GM12878 (cell line): ENCODE data around the gene PLD3. TPM values are rescaled to one million over a fixed set of nuclear protein-coding genes. Genes with fewer than 3 reads are reported as not detected.

Experiments used
- BHLHE40 ChIP-seq, 2 experiments: fragments of 450-650 bp in 1 of 2; IDR thresholded peaks; 2 replicates each; pipeline ENCODE4 v1.6.1; 2011 to 2017; ENCODE audit warnings: low read depth in 2 of 2, borderline replicate concordance in 1 of 2, improper control_type of control experiment in 1 of 2, low read length in 1 of 2, mild to moderate bottlenecking in 1 of 2
- CREB1 ChIP-seq: IDR thresholded peaks from 2 replicates; pipeline ENCODE4 v1.6.1; 2012; ENCODE audit warnings: low read depth, mild to moderate bottlenecking, inconsistent platforms
- ELK1 ChIP-seq: IDR thresholded peaks from 2 replicates; pipeline ENCODE4 v1.6.1; 2012; ENCODE audit warnings: low read depth, low read length, improper control_type of control experiment
- FOS ChIP-seq: IDR thresholded peaks from 3 replicates; pipeline ENCODE4 v1.6.1; 2011; ENCODE audit warnings: borderline replicate concordance; ENCODE audit not compliant: insufficient read length; ENCODE audit errors: extremely low read depth
- GATAD2B ChIP-seq: fragments of 450-650 bp; conservative IDR thresholded peaks from 2 replicates; pipeline ENCODE4 v1.6.1; 2017; ENCODE audit warnings: low read depth, mild to moderate bottlenecking, moderate library complexity
- IKZF2 ChIP-seq, 2 experiments: fragments of 450-650 bp; IDR thresholded peaks; 2 replicates each; pipeline ENCODE4 v1.6.1; 2017; ENCODE audit warnings: mild to moderate bottlenecking in 2 of 2, moderate library complexity in 2 of 2
- MTA2 ChIP-seq: fragments of 450-650 bp; IDR thresholded peaks from 2 replicates; pipeline ENCODE4 v1.6.1; 2016; ENCODE audit warnings: low read depth, mild to moderate bottlenecking, moderate library complexity
- PML ChIP-seq: IDR thresholded peaks from 2 replicates; pipeline ENCODE4 v1.6.1; 2012; ENCODE audit warnings: low read length, inconsistent platforms
- RAD21 ChIP-seq: IDR thresholded peaks from 2 replicates; pipeline ENCODE4 v1.6.1; 2011; ENCODE audit warnings: mild to moderate bottlenecking, low read depth, low read length, moderate library complexity; ENCODE audit not compliant: insufficient read depth
- RB1 ChIP-seq: fragments of 450-650 bp; formaldehyde crosslinking; IDR thresholded peaks from 2 replicates; pipeline ENCODE4 v1.6.1; 2017; ENCODE audit warnings: mild to moderate bottlenecking, borderline replicate concordance
- RELA ChIP-seq: fragments of 450-650 bp; IDR thresholded peaks from 2 replicates; pipeline ENCODE4 v1.8.0; 2014; ENCODE audit warnings: borderline replicate concordance; ENCODE audit not compliant: partially characterized antibody
- SMARCA5 ChIP-seq: fragments of 450-650 bp; IDR thresholded peaks from 2 replicates; pipeline ENCODE4 v1.6.1; 2017; ENCODE audit warnings: mild to moderate bottlenecking
- SPI1 ChIP-seq: IDR thresholded peaks from 2 replicates; pipeline ENCODE4 v1.6.1; 2011; ENCODE audit warnings: low read depth, mild to moderate bottlenecking, low read length, moderate library complexity, borderline replicate concordance; ENCODE audit not compliant: insufficient read depth
- SRF ChIP-seq, 2 experiments: IDR thresholded peaks; 2 replicates each; pipeline ENCODE4 v1.6.1; 2011; ENCODE audit warnings: low read depth in 2 of 2, low read length in 2 of 2, mild to moderate bottlenecking in 1 of 2, moderate library complexity in 1 of 2
- SUZ12 ChIP-seq: fragments of 200-600 bp; sonication (generic); IDR thresholded peaks from one replicate; pipeline ENCODE4 v1.6.1; 2018; ENCODE audit warnings: antibody characterized with exemption, mild to moderate bottlenecking; ENCODE audit not compliant: unreplicated experiment
- ZNF622 ChIP-seq: fragments of 450-650 bp; IDR thresholded peaks from 2 replicates; pipeline ENCODE4 v1.6.1; 2017; ENCODE audit warnings: mild to moderate bottlenecking, inconsistent platforms
- polyA plus RNA-seq, 11 experiments: library from polyadenylated mRNA; depleted of rRNA in 4 of 11; unstranded in 6 of 11; stranded (reverse) in 5 of 11; fragments of >200 nt; fragmentation: Nextera tagmentation in 4 of 11; fragmentation: Illumina TruSeq in 1 of 11; extraction: Ambion mirVana in 4 of 11; extraction: Trizol in 1 of 11; gene quantifications; 1 replicate in 1 of 11; 2 replicates in 10 of 11; pipeline versions ENCODE4 v1.2.1 to v1.2.3, GENCODE V29; 2011 to 2016; ENCODE audit warnings: inconsistent platforms in 2 of 11, missing spikeins in 2 of 11, low read depth in 1 of 11
- total RNA-seq, 4 experiments: library from RNA; depleted of rRNA in 3 of 4; stranded (reverse); fragments of >200 nt in 3 of 4; fragmentation: Illumina TruSeq in 1 of 4; extraction: Trizol in 1 of 4; gene quantifications; 2 replicates each; pipeline versions ENCODE4 v1.2.1 to v1.2.3, GENCODE V29; 2013 to 2021
- TF ChIP-seq, protein P1 (sequence below): fragments of 450-650 bp; IDR thresholded peaks from 2 replicates; pipeline ENCODE4 v1.6.1; 2017; ENCODE audit warnings: mild to moderate bottlenecking, low read depth, inconsistent platforms; ENCODE audit not compliant: poor library complexity, severe bottlenecking

The PLD3 gene
- total and polyA plus RNA-seq, 10 of the 15 experiments (the other 5 are each of a cell fraction or from before 2014, with no cell fraction given): 1.3 to 134 (median 72.7) TPM

DNA sequence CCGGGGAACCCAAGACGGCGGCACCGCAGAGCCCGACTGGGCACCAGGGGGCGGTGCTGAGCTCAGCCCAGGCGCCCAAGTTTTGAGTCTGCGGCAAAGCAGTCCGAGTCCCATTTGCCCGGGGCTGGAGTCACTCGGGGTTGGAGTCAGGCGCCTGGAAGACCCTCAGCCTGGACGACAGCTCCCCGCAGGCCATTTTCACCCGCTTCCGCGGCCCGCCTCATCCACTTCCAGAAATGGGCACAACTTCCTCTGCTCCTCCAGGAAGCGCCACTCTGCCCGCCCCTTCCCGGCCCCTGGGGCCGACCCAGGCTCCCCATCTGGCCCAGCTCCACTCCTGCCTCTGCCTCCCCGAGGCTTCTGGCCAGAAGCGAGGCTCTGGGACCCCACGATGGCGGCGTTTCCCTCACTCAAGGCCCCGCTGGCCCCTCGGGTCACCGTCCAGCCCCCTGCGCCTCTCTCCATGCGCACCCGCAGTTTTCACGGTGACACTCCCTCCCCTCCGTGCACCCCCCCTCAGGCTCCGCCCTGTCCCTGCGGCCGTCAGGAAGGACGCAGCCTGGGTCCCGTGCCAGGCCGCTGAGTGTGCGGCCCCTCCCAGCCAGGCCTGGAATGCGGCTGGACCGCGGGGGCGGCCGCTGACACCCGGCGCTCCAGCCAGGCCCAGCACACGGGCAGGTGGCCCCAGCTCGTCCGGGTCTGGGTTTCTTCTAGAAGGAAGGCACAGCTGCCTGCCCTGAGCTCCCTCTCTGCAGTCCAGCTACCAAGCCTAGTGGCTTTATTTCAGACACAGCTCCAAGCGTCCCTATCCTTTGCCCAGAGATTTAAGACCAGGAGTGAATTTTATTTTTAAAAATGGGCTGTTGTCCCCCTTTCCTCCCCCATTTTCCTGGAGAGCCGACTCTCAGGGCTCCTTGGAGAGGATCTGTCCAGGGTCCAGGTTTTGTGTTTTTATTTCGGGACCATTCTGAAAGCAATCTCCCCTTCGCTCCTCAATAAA lies 72.6 kb downstream of the PLD3 start (continued):
- TF ChIP-seq RB1: peak; percentile 52; the same call in 1 of the 2 replicates
- TF ChIP-seq RAD21: peak; percentile 59
- no peak for TF ChIP-seq FOS
- TF ChIP-seq ZNF622: no peak
- peak; percentile 77; the same call in 1 of the 2 replicates for TF ChIP-seq PML
- 0 out of 2 replicates have a peak, but pooled peaks have one; percentile 22 for TF ChIP-seq SPI1
- peak; percentile 99 to 100 for TF ChIP-seq SRF (IDR thresholded peaks at IDR 0.05; ENCODE audit: low read depth in 2 of 2, low read length in 2 of 2)
- TF ChIP-seq RELA: peak; percentile 83
- no peak for TF ChIP-seq SUZ12
- TF ChIP-seq IKZF2 (IDR thresholded peaks at IDR 0.05): peak; percentile 88 to 90
- peak; percentile 100 for TF ChIP-seq ELK1
- TF ChIP-seq SMARCA5: peak; percentile 98
- peak; percentile 46; the same call in 1 of the 2 replicates for TF ChIP-seq MTA2
- no peak for TF ChIP-seq CREB1
- TF ChIP-seq, protein P1, sequence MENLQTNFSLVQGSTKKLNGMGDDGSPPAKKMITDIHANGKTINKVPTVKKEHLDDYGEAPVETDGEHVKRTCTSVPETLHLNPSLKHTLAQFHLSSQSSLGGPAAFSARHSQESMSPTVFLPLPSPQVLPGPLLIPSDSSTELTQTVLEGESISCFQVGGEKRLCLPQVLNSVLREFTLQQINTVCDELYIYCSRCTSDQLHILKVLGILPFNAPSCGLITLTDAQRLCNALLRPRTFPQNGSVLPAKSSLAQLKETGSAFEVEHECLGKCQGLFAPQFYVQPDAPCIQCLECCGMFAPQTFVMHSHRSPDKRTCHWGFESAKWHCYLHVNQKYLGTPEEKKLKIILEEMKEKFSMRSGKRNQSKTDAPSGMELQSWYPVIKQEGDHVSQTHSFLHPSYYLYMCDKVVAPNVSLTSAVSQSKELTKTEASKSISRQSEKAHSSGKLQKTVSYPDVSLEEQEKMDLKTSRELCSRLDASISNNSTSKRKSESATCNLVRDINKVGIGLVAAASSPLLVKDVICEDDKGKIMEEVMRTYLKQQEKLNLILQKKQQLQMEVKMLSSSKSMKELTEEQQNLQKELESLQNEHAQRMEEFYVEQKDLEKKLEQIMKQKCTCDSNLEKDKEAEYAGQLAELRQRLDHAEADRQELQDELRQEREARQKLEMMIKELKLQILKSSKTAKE: peak; percentile 39
- TF ChIP-seq GATAD2B: peak; percentile 92
- TF ChIP-seq BHLHE40 (IDR thresholded peaks at IDR 0.05; ENCODE audit: borderline replicate concordance in 1 of 2, low read depth in 2 of 2, low read length in 1 of 2): peak; percentile 99 to 100
